A673 (cell line): ENCODE measurements around the gene WDR19. TPM values are rescaled to one million over a fixed set of nuclear protein-coding genes. Genes with fewer than 3 reads are reported as not detected.

Source experiments
- BruUV-seq: library from RNA; stranded (reverse); fragments of 400-500 nt; replicated peaks from 2 replicates; lab custom pipeline; 2021; lab: Mats Ljungman, UMichigan
- CTCF ChIA-PET: fragments of 300-600 bp; sonication (Branson Sonifier 250); formaldehyde crosslinking; loops from one replicate; lab custom pipeline; 2022; ENCODE audit warnings: antibody characterized with exemption; lab: Charles Lee
- POLR2A ChIA-PET: fragments of 300-600 bp; sonication (Branson Sonifier 250); formaldehyde crosslinking; loops from one replicate; lab custom pipeline; 2022; ENCODE audit warnings: antibody characterized with exemption; ENCODE audit not compliant: low non-redundant PET; lab: Charles Lee
- DNase-seq: peaks from one replicate; pipeline ENCODE4 v3.0.0-alpha.2; 2015; ENCODE audit warnings: low spot score
- H3K27ac ChIP-seq: fragments of 200-600 bp; sonication (generic); 2 replicates; pipeline ENCODE4 v1.5.1; 2016; ENCODE audit warnings: mixed run types, low read depth, mild to moderate bottlenecking, mixed read lengths, antibody characterized with exemption, low read length; ENCODE audit not compliant: poor library complexity, severe bottlenecking
- H3K27me3 ChIP-seq: fragments of 200-600 bp; sonication (generic); replicated peaks from 2 replicates; pipeline ENCODE4 v1.6.1; 2017; ENCODE audit warnings: mixed run types, low read depth, mild to moderate bottlenecking, mixed read lengths, antibody characterized with exemption, low read length; ENCODE audit not compliant: insufficient read depth, poor library complexity
- H3K36me3 ChIP-seq: fragments of 200-600 bp; sonication (generic); 2 replicates; pipeline ENCODE4 v1.6.1; 2016; ENCODE audit warnings: mixed run types, mild to moderate bottlenecking, mixed read lengths, antibody characterized with exemption, low read length; ENCODE audit not compliant: insufficient read depth, poor library complexity, severe bottlenecking
- H3K4me1 ChIP-seq: fragments of 200-600 bp; sonication (generic); 2 replicates; pipeline ENCODE4 v1.6.1; 2017; ENCODE audit warnings: mixed run types, mild to moderate bottlenecking, mixed read lengths, antibody characterized with exemption, low read length; ENCODE audit not compliant: insufficient read depth, poor library complexity, severe bottlenecking
- H3K4me3 ChIP-seq: fragments of 200-600 bp; sonication (generic); 2 replicates; pipeline ENCODE4 v1.5.1; 2016; ENCODE audit warnings: low read depth, mixed run types, mild to moderate bottlenecking, mixed read lengths, low read length; ENCODE audit not compliant: poor library complexity, severe bottlenecking
- H3K9me3 ChIP-seq: fragments of 200-600 bp; sonication (generic); 2 replicates; pipeline ENCODE4 v1.6.1; 2016; ENCODE audit warnings: mixed run types, low read depth, mild to moderate bottlenecking, mixed read lengths, antibody characterized with exemption, low read length; ENCODE audit not compliant: poor library complexity, severe bottlenecking
- EZH2 ChIP-seq: fragments of 200-600 bp; sonication (generic); IDR thresholded peaks from 2 replicates; pipeline ENCODE4 v1.6.1; 2017; ENCODE audit warnings: borderline replicate concordance, low read depth, mild to moderate bottlenecking, mixed read lengths, antibody characterized with exemption, low read length; ENCODE audit not compliant: poor library complexity, severe bottlenecking
- intact Hi-C: fragments of 100-400 bp; cut with micrococcal nuclease; formaldehyde crosslinking; loops from one replicate; pipeline ENCODE4 v1.10.0; 2022; ENCODE audit not compliant: unreplicated experiment
- total RNA-seq: library from RNA; stranded (reverse); gene quantifications from 2 replicates; pipeline ENCODE4 v1.2.3, GENCODE V29; 2021
- TF ChIP-seq, protein P1 (sequence below): fragments of 300-800, 200-600 bp; sonication (generic); conservative IDR thresholded peaks from 2 replicates; pipeline ENCODE4 v1.5.1; 2017; ENCODE audit warnings: low read depth, mild to moderate bottlenecking, antibody characterized with exemption, low read length, moderate library complexity, mixed read lengths

Gene WDR19
- total RNA-seq, 1 experiment from 2014 or later, result 33.7 TPM

DNA sequence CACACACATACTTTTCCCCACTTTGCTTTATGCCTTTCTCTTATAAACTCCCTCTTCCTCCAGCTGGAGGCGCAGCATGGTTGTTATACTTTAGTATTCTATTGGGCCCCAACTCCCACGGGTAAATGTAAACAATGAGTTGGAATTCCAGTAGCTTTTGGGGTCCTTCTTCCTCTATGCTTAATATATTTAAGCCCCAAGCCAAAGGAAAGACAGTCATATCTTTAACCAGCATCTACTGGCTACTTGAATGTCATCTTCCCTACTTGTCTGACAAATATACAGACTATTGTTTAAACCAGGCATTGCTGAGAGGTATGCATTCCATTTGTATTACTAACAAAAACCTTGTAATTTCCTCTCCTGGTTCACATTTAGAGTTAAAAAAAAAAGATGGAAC, 72.9 kb downstream of the WDR19 start:
- CTCF ChIA-PET, result no interaction called here
- POLR2A ChIA-PET, result no interaction called here

DNA sequence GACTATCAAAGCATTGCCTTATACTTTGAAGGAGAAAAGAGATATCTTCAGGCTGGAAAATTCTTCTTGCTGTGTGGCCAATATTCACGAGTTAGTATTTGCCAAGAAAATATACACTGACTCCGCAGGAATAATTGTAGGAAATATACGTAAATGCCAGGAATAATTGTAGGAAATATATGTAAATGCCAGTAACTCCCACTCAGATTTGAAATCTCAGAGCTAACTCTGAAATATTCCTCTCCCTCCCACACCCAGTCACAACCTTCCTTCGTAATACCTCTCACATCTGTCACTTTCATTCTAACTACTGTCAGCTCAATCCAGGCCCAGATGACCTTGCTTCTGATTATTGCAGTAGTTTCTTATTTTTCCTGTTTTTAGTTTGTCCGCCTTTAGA, 73.5 kb downstream of the WDR19 start:
- TF ChIP-seq EZH2, result no peak
- TF ChIP-seq, protein P1, sequence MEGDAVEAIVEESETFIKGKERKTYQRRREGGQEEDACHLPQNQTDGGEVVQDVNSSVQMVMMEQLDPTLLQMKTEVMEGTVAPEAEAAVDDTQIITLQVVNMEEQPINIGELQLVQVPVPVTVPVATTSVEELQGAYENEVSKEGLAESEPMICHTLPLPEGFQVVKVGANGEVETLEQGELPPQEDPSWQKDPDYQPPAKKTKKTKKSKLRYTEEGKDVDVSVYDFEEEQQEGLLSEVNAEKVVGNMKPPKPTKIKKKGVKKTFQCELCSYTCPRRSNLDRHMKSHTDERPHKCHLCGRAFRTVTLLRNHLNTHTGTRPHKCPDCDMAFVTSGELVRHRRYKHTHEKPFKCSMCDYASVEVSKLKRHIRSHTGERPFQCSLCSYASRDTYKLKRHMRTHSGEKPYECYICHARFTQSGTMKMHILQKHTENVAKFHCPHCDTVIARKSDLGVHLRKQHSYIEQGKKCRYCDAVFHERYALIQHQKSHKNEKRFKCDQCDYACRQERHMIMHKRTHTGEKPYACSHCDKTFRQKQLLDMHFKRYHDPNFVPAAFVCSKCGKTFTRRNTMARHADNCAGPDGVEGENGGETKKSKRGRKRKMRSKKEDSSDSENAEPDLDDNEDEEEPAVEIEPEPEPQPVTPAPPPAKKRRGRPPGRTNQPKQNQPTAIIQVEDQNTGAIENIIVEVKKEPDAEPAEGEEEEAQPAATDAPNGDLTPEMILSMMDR, result no peak
- ChIA-PET CTCF (no interaction called here), POLR2A (no interaction called here)
- H3K9me3 ChIP-seq, result no peaks in the 10 kb centered on the region
- no peaks in the 10 kb centered on the region for H3K27me3 ChIP-seq
- H3K36me3 ChIP-seq, result no peaks in the 10 kb centered on the region
- H3K27ac ChIP-seq, result no peak overlapping the region
- DNase-seq, result peak; percentile 4
- no TSS peak for BruUV-seq
- intact Hi-C loops, result no loop called here
- H3K4me1 ChIP-seq, result no peaks in the 10 kb centered on the region
- no peak overlapping the region for H3K4me3 ChIP-seq

More for the DNA sequence above, 72.9 kb downstream of the WDR19 start:
- intact Hi-C loops, result no loop called here
- BruUV-seq, result no TSS peak
- no peaks in the 10 kb centered on the region for H3K27me3 ChIP-seq
- DNase-seq, result peak; percentile 30
- no peak overlapping the region for H3K4me3 ChIP-seq
- H3K36me3 ChIP-seq, result no peaks in the 10 kb centered on the region
- H3K9me3 ChIP-seq, result no peaks in the 10 kb centered on the region
- TF ChIP-seq EZH2, result no peak
- TF ChIP-seq, protein P1, result peak; percentile 40
- no peaks in the 10 kb centered on the region for H3K4me1 ChIP-seq
- H3K27ac ChIP-seq, result no peak overlapping the region

DNA sequence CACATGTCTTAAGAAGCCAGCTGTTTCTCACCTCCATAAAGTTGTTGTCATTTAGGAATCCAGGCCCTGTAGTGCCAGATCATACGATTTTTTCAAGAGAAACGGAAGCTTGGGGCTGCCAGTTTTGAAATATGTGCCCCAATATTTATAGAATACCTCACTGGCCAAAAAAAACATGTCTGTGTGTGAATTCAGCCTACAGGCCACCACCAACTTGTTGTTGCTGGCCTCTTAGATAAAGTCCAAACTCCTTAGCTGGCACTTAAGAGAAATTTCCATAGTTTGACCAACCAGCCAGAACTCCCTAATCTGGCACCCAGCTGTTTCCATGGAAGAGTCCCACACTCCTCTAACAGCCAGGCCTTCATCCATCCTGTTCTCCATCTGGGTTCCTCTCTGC, 74.1 kb downstream of the WDR19 start:
- Histone ChIP-seq H3K27me3 (no peaks in the 10 kb centered on the region), H3K27ac (no peak overlapping the region), H3K9me3 (no peaks in the 10 kb centered on the region), H3K4me1 (no peaks in the 10 kb centered on the region), H3K36me3 (no peaks in the 10 kb centered on the region), H3K4me3 (no peak overlapping the region)
- DNase-seq, result no peak
- intact Hi-C loops, result no loop called here
- ChIA-PET POLR2A (interaction anchor here (0.6 kb wide), 1 partner anchor 736 kb away, joined by 3 read pairs; no protein-coding TSS in a partner anchor), CTCF (no interaction called here)
- BruUV-seq, result no TSS peak
- TF ChIP-seq, protein P1, result no peak
